ENCODE measurements around the gene RBMS3.
"Not testable (repeated sequence)": the region's sequence is repeated elsewhere in the genome, so short reads cannot be mapped to it uniquely, and the experiment has no call there.

The RBMS3 gene

DNA sequence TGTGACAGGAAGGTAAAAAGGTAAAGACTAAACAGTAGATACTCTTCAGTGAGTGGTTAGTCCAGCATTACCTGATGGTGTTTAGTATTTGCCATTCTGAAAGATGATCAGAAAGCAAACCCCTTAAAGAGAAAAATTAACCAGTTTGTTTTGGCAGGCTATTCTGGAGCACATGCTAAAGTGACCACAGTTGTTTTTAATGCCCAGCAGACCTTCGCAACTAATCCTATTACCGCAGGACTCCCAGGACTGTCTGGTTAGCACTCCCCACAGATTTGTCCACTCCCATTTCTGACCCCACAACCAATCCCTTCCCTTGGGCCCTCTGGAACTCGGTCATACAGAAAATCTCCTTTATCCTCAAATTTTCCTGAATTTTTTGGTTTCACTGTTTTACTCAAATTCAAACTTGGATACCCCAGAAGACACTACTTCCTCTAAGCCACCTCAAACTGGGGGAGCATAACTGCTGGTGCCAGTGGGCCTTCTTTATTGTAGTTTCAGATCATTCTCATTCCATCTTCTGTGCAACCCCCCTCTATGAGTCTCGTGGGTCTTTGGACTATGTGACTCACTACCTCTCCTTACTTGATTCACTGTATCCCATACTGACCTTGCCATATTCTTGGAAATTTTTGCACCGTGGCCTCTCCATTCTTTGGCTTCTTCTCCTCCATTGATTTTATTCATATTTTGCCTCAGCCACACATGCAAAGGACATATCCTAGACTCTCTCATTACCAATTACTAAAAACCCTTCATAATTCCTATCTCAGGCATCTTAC lies 104.4 kb downstream of the RBMS3 start:
- DNase-seq (ENCODE audit: low read depth, low spot score) = no peak

DNA sequence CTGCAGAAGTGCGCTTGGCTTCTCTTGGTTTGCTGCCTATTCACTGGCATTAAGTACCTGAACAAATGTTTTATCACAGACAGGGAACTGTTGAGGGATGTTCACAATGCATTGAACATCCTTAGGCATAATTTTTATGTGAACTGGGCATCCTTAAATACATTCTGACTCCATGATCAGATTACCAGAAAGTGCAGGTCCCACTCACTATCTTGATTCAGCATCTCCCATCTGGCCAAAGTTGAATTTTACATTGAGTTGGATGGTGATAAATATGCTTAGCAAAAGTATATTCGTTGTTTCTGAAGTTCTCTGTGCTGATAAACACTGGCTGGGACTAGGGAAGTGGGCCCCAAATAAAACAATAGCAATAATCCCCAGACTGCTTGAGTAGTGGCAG lies 108.5 kb downstream of the RBMS3 start:
- DNase-seq (ENCODE audit: low read depth, low spot score) = no peak

DNA sequence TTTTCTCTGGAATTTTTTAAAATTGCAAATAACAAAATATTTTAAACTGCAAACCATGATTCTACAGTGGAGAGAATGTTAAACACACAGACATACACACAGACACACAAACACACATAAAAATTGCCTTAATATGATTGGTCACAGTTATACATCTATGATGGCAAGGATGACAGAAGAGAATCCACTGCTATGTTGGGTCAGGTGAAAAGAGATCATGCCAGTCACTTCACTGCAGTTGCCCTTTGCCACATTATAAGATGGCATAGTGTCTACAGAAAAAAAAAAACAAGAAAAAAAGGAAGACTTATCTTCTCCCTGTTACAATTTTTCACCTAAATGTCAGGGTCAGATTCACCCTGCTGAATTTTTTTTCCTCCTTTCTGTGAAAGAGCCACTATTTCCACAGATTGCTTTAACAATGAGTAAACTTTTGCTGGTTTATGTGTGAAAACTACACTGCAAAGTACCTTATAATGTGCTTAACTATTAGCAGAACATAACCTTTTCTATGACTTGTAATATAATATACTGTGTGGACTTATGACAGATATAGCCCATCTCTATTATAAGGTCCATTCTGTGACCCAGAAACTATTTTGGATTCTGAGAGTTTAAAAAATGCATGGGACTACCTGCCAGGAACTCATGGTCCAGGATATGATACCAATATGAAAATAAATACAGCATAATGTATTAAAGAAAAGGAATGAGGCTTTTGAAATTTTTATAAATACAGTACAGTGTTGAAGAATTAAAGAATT lies 111.9 kb downstream of the RBMS3 start:
- DNase-seq (ENCODE audit: low read depth, low spot score) = no peak

- DNase-seq (ENCODE audit: low read depth, low spot score) = not testable (repeated sequence)
Measured at GRCh38 chr3:29393946-29394345, 113.1 kb downstream of the RBMS3 start.

GRCh38 chr3:29397406-29397805 lies 116.5 kb downstream of the RBMS3 start:
- DNase-seq (ENCODE audit: low read depth, low spot score) = no peak

GRCh38 chr3:29398787-29399186 lies 117.9 kb downstream of the RBMS3 start:
- no peak for DNase-seq (ENCODE audit: low read depth, low spot score)

GRCh38 chr3:29406291-29406832 lies 125.5 kb downstream of the RBMS3 start:
- DNase-seq (ENCODE audit: low read depth, low spot score) = no peak

DNA sequence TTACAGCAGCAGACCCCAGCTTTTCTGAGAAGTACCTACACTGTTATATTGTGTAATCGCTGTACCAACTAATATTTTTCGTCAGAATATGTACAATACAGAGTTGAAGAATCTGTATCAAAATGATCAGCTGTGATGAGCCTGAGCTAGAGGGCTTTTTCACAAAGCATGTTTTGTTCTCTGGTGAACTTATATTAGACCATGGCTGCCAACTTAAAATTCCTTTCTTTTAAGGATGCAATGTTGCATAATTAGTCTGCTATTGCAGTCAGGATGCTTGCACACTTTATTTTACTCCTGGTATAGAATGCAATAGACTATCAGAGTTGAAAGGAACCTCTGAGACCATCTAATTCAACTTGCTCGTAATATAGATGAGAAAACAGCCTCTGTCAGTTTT lies 127.8 kb downstream of the RBMS3 start:
- no peak for DNase-seq (ENCODE audit: low read depth, low spot score)

- no peak for DNase-seq (ENCODE audit: low read depth, low spot score)
Measured at GRCh38 chr3:29409409-29409808, 128.5 kb downstream of the RBMS3 start.

DNA sequence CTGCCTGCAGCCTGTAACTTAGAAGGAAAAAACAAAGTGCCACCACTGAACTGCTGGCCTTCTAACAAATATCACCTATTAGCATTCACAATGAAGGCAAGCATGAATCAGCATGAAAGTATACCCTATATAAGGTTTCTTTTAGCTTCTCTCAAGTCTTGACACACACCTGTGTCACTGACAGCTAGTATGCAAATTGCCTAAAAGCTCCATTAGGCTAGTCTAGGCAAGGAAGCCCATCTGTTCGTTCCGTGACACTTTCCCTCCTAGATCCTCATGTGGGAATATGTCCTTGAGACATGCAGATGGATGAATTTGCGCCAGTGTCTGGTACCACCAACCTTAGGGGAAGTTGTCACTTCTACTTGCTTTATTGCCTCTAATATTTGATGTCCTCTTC lies 129.3 kb downstream of the RBMS3 start:
- no peak for DNase-seq (ENCODE audit: low read depth, low spot score)

GRCh38 chr3:29410660-29411405 lies 130.0 kb downstream of the RBMS3 start:
- no peak for DNase-seq (ENCODE audit: low read depth, low spot score)

DNA sequence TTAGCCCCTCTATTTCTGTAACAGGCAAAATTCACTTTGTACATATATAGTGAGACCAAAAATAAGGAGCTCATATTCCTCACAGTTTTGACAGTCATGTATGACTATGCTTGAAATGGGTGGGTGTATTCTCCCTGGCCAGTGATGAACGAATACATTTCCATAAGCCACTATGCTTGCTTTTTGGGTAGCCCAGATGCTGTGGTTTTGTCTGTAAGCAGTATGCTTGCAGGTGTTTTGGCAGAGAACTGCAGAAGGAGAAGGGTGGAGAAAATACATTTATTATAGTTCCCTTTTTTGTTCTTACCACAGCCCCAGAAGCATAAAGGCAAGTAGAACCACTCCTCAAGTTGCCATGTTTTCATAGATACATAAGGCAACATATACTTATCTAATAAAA lies 131.2 kb downstream of the RBMS3 start:
- DNase-seq (ENCODE audit: low read depth, low spot score) = no peak

GRCh38 chr3:29414468-29415224 lies 133.8 kb downstream of the RBMS3 start:
- DNase-seq (ENCODE audit: low read depth, low spot score) = no peak

- DNase-seq (ENCODE audit: low read depth, low spot score) = no peak
Measured at GRCh38 chr3:29415482-29416223, 134.8 kb downstream of the RBMS3 start.

DNA sequence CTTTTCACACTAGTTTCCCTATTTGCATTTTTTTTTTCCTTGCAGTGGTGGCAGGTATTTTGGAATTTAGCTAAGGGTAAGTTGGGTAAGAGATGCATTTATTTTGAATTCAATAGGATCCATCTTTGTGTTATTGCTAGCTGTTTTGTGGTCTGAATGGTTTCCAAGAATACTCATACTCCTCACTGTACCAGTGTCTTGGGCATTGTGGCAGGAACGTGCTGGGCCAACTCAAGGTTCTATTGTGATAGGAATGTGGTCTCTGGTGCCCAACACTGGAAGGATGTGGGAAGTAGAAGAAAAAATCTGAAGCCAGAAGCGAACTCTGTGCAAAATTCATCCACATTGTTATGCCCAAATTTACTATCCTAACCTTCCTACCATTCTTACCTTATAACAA lies 135.6 kb downstream of the RBMS3 start:
- DNase-seq (ENCODE audit: low read depth, low spot score) = no peak

DNA sequence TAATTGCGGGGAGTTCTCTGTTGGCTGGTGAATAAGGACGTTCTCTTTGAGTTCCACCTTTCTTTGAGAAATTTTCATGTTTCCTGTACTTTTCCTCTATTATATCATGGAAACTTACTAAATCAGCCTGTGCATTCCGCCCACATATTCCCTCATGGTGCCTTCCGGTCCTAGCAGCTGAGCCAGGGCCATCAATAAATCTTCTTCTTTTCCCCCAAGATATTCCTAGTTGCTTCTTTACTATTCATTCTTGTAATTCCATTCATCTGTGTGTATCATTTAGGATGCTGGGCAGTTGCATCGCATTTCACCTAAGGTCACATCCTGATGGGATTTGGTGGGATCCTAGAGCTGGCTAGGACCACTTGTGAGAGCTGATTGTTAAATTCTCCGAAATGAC lies 139.2 kb downstream of the RBMS3 start:
- DNase-seq (ENCODE audit: low read depth, low spot score) = no peak

DNA sequence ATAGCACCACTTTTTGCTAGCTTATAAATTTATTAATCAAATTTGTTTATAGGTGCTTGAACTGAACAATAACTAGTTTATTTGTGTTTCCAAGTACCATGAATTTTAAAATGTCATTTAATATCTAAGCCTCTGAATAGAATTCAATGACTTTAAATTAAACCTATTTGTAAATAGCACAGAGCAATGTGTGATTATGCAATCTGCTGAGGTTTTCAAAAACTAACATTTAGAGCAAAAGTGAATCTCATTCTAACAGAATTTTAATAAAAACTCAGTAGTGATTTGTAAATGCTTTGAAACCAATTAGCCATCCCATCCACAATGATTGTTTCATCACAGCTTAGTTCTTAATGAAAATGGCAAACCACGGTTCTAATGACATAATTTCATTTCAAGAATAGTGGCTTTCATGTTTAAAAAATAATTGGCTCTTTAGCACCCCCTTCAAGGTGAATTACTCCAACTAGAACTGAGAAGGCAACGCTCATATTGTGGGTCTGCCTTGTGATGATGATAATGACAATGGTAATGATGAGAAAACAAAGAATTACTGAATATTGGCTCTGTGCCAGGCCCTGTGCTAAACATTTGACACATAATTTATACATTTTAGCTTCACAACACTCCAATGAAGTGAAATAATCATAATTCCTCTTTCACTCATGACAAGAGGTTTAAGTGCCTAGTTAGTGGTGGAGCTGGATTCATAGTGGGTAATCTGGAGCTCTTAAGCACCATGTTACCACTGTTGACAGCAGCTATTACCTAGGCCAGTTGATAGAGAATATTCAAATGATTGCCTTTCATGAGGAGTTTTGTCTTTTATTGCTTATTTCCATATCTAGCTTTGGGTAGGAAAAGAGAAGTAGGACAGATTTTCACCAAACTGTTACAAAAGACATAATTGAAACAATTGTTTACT lies 145.7 kb downstream of the RBMS3 start:
- DNase-seq (ENCODE audit: low read depth, low spot score) = no peak

- DNase-seq (ENCODE audit: low read depth, low spot score) = no peak
Measured at GRCh38 chr3:29427266-29428103, 146.6 kb downstream of the RBMS3 start.

Data from activated CD4-positive, CD25-positive, alpha-beta regulatory T cell treated with anti-CD3 and anti-CD28 coated beads, Interleukin-2, amount 50 U/mL, for 16 hours (primary cell).